Activated T-cell treated with anti-CD3 and anti-CD28 coated beads for 48 hours (primary cell): ENCODE results near the gene LUZP2.

Experiments
- DNase-seq: peaks from one replicate; pipeline ENCODE4 v3.0.0-alpha.2; 2020; ENCODE audit warnings: low read depth

LUZP2 gene

DNA sequence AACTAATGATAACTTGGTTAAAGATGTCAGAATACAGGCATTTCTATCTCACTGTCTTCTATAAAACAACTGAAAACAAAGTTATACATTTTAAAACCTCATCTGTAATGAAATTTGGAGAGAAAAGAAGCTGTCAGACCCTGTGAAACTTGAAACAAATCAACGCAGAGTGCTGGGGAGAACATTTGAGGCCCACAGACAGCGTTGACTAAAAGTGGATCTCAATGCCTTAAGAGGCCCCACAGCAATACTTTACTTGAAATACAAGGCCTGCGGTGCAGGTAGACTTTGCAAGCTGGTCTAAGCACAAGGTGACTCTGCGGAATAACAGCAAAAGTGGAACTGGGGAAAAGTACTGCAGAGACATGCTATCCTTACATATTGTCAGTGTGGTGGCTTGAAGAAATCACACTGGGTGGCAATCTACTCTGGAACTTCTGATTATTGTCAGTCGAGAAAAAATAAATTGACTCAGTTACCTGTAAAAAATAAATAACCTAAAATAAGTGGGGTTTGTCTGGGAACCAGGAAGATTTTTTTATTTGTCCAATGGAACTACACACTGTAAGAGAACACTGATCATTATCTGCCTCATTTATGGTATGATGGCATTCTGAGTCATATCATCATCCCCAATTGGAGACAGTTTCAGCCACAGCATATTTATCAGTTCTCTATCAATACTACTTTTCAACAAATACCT is 138.9 kb downstream of the LUZP2 start:
- DNase-seq: no peak

DNA sequence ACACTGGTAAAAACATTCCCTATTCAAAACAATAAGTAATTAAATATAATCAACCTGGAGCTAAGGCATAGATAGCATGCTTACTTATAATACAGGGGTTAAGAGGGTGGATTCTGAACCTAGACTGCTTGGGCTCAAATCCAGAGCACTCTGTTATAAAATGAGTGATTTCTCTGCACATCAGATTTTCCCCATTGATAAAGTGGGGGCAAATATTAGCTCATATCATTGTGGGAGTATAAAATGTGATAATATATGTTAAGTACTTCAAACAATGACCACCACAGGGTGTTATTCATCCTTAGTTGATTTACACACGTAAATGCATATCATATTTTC is 139.4 kb downstream of the LUZP2 start:
- DNase-seq: no peak

DNA sequence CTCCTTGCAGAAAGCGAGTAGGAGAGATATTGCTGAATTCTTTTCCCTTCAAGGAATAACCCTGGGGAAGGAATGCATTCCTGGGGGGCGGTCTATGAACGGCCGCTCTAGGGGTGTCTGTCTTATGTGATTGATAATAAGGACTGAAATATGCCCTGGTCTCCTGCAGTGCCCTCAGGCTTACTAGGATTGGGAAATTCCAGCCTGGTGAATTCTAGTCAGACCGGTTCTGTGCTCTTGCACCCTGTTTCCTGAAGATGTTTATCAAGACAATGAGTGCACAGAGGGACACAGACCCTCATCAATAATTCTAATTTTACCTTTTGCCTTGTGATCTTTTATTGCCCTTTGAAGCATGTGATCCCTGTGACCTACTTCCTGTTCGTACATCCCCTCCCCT is 140.7 kb downstream of the LUZP2 start:
- DNase-seq: no peak

GRCh38 chr11:24642648-24643047 is 145.8 kb downstream of the LUZP2 start:
- no peak for DNase-seq

GRCh38 chr11:24645563-24645962 is 148.7 kb downstream of the LUZP2 start:
- DNase-seq: no peak

DNA sequence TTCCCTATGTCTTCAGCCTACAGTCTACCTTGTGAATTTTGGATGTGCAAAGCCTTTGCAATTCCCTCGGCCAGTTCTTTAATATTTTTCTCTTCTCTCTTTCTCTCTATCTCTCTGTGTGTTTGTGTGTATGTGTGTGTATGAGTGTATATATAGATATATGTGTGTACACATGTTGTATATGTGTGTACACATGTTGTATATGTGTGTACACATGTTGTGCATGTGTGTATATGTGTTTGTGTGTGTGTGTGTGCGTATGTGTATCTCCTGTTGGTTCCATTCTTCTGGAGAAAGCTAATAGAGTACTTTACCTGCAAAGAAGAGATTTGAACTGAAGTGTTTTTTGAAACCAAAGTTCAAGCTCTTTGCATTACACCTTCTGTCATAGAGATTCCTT is 155.0 kb downstream of the LUZP2 start:
- no peak for DNase-seq

DNA sequence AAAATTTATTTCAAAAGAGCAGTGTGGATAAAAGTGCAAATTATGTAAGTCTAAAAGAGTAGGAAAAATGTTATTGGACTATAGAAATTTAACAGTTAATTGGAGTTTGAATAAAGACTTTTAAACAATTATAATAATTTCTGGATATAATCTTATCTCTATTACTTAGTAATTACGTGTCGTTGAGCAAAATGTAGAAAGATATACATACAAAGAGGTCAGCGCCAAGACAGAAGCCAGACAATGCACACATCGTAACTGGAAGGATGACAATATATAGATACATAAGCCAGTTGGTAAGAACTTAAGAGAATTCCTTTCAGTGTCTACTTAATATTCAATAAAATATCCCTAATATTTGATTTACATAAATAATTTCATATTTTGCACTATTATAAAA is 157.0 kb downstream of the LUZP2 start:
- no peak for DNase-seq

DNA sequence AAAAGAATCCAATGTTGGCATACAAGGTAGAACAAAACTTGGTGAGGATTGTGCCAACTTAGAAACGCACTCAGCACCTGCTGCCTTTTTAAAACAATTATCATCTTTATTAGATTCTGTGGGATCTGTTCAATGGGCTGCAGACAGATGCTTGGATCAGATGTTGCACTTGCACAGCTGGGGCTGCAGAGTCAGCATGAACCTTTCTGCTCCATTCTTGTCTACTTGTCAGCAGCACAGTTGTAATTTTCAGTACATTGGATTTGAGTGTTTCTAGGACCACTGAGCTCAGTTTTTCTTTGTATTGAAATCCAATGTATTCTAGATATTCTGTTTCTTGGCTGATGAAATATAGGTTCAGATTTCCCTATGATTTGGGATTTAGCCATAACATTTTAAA is 164.5 kb downstream of the LUZP2 start:
- DNase-seq: no peak

DNA sequence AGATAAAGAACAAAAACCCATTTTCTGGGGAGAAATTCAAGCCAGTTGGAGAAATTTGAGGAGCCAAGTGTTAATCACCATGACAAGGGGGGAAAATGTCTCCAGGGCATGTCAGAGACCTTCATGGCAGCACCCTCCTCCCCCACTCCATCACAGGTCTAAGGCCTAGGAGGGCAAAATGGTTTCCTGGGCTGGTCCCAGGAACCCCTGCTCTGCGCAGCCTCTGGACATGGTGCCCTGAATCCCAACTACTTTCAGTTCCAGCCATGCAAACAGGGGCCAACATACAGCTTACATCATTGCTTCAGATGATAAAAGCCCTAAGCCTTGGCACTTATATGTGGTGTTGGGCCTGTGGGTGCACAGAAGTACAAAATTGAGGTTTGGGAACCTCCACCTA is 167.5 kb downstream of the LUZP2 start:
- no peak for DNase-seq

GRCh38 chr11:24667353-24667968 is 170.6 kb downstream of the LUZP2 start:
- no peak for DNase-seq

- no peak for DNase-seq
These were observed 182.0 kb downstream of the LUZP2 start for GRCh38 chr11:24678703-24679348.

DNA sequence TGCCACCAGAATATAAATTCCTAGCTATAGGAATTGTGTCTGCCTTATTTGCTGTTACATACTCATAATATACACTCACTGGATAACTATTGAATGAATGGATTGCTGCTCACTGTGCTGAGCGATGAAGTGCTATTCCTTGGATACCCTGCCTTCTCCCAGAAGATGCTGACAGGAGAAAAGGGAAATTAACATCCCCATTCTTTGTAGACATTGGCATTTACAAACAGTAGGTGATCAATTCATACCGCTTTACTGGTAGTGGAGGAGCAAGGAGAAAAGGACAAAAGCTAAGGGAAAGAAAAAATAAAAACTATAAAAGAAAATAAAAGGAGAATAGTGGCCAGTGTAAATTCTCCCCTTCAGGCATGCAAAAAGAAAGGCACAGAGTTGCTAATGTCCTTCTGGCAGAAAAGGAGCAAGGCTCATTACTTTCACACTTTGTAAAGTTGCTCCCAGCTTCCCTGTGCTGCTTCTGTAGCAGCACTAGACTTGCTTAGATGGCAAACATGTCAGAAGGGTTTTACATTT is 183.0 kb downstream of the LUZP2 start:
- DNase-seq: no peak

GRCh38 chr11:24683583-24683982 is 186.7 kb downstream of the LUZP2 start:
- DNase-seq: no peak

DNA sequence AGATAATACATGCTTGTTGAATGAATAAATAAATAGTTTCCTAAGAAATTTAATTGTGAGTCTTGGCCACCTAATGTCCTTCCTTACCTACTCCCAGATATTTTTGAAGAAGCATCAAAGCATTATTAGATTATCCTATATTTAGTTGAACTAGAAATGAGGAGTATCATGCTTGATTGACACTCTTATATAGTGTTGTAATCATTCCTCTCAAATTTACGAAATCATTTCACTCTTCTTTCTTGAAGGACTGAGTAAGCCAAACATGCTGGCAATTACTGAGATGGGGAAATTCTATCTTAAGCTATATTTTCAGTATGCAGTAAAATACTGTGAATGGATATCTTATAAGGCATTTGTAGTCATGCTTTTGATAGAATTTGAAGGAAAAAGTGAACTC is 189.0 kb downstream of the LUZP2 start:
- DNase-seq: no peak

GRCh38 chr11:24687531-24688147 is 190.8 kb downstream of the LUZP2 start:
- no peak for DNase-seq

DNA sequence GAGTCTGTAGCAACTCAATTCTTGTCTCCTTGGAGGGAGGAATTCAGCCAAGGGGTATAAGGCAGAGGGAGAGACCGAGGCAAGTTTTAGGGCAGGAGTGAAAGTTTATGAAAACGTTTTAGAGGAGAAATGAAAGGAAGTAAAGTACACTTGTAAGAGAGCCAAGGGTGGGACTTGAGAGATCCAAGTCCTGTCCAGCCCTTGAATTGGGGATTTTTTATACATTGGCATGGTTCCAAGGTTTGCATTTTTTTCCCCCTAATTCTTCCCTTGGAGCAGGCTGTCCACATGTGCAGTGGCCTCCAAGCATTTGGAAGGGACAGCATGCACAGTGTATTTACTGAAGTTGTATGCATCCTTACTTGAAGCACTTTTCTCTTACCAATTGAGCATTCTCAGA is 192.1 kb downstream of the LUZP2 start:
- DNase-seq: no peak

DNA sequence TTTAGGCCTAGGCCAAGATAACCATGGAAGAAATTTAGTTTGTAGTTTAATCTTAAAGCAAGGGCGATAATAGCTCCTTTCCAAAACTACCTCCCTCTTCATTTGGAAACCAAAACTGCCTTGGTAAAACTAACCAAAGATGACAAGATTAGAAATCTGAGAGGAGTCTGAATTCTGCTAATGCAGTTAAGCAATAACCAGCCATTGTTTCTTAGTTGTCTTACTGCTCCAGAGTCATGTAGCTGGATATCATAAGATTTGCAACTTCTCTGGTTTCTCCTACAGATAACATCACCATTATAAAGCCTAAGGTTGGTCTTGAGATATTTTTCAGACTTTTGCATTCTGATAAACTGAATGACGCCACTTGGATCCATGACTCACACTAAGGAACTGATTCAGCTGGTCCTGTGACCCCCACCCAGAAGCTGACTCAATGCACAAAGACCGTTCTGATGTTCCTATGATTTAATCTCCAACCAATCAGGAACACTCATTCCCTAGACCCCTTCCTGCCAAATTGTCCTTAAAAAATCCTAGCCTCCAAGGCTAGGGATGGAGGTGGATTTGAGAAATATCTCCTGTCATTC is 200.8 kb downstream of the LUZP2 start:
- DNase-seq: no peak

- DNase-seq: no peak
These were observed 207.9 kb downstream of the LUZP2 start for GRCh38 chr11:24704716-24705115.

- no peak for DNase-seq
These were observed 208.6 kb downstream of the LUZP2 start for GRCh38 chr11:24705474-24705873.

- DNase-seq: no peak
These were observed 211.8 kb downstream of the LUZP2 start for GRCh38 chr11:24708616-24709015.

DNA sequence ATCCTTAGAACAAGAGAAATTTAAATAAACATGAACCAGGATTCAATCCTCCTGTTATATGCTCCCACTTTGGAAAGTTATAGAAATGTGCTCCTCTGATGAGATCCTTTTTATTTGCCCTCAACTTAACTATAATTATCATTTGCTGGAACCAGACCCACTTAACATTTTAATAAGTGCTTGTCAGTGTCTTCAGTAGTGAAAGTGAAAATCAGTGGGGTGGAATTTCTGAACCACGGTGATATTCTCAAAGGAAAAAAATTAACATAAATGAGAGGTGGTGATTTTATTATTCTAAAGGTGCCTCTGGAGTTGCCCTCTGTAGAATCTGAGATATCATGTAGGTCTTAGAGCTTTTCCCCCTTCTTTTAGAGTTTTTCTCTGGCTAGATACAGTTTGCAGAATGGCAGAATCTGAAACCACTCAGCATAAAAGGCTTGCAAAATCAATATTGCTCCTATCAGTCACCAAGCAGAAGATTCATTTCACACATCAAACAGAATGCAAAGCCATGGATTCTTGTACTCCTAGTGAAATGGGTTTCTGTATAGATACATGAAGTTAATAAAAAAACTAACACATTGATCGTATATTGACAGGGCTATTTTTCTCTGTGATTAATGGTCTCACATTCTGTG is 213.2 kb downstream of the LUZP2 start:
- no peak for DNase-seq

GRCh38 chr11:24714601-24715000 is 217.7 kb downstream of the LUZP2 start:
- DNase-seq: no peak
